K562 (cell line): ENCODE results near the gene HUNK. TPM values are rescaled to one million over a fixed set of nuclear protein-coding genes. Genes with fewer than 3 reads are reported as not detected.

Experiments used
- HDAC3 ChIP-seq: fragments of 450-650 bp; IDR thresholded peaks from 2 replicates; pipeline ENCODE4 v1.6.1; 2018; ENCODE audit warnings: borderline replicate concordance, mild to moderate bottlenecking, moderate library complexity; ENCODE audit not compliant: partially characterized antibody
- SETDB1 ChIP-seq: IDR thresholded peaks from one replicate; pipeline ENCODE4 v1.6.1; 2012; ENCODE audit warnings: low read length, control low read depth, inconsistent platforms
- U2AF2 ChIP-seq: fragments of 200-400 bp; formaldehyde crosslinking; optimal IDR thresholded peaks from 2 replicates; pipeline ENCODE3; 2017; ENCODE audit warnings: low read depth, mild to moderate bottlenecking, low read length
- XRCC4 ChIP-seq: IDR thresholded peaks from one replicate; pipeline ENCODE4 v1.6.1; 2011; ENCODE audit not compliant: insufficient read depth, insufficient read length; ENCODE audit errors: extremely low read depth
- ZBTB8A ChIP-seq: fragments of 450-650 bp; IDR thresholded peaks from 2 replicates; pipeline ENCODE4 v1.6.1; 2018; ENCODE audit warnings: mild to moderate bottlenecking, moderate library complexity; ENCODE audit not compliant: partially characterized antibody
- ZNF174 ChIP-seq: fragments of 250-450 bp; sonication (Bioruptor Pico); IDR thresholded peaks from 2 replicates; pipeline ENCODE4 v1.4.0; 2020; ENCODE audit warnings: mild to moderate bottlenecking
- ZNF282 ChIP-seq: sonication (generic); formaldehyde crosslinking; IDR thresholded peaks from 2 replicates; pipeline ENCODE4 v1.8.1; 2023; ENCODE audit warnings: missing genetic modification reagents
- ZNF644 ChIP-seq: fragments of 200-800 bp; sonication (Bioruptor generic); IDR thresholded peaks from 2 replicates; pipeline ENCODE4 v1.6.1; 2016; ENCODE audit warnings: low read depth, missing genetic modification characterization, missing compliant biosample characterization
- polyA plus RNA-seq, 8 experiments: library from polyadenylated mRNA; depleted of rRNA in 4 of 8; stranded (reverse) in 5 of 8; unstranded in 3 of 8; fragments of >200 nt; fragmentation: Nextera tagmentation in 2 of 8; fragmentation: Illumina TruSeq in 1 of 8; extraction: Ambion mirVana in 2 of 8; extraction: Trizol in 1 of 8; gene quantifications; 2 replicates each; pipeline versions ENCODE4 v1.2.1 to v1.2.3, GENCODE V29; 2011 to 2014; ENCODE audit warnings: inconsistent platforms in 1 of 8, missing spikeins in 1 of 8
- total RNA-seq, 7 experiments: library from RNA; depleted of rRNA in 6 of 7; stranded (reverse); fragments of >200 nt in 6 of 7; fragmentation: Illumina TruSeq in 2 of 7; extraction: Trizol in 2 of 7; gene quantifications; 2 replicates each; pipeline versions ENCODE4 v1.2.1 to v1.2.3, GENCODE V29; 2011 to 2021; ENCODE audit warnings: low replicate concordance in 1 of 7
- TF ChIP-seq, protein P1 (sequence below): fragments of 200-600 bp; sonication (generic); IDR thresholded peaks from one replicate; pipeline ENCODE4 v1.6.1; 2012; ENCODE audit warnings: mild to moderate bottlenecking, low read depth, low read length, inconsistent platforms

The HUNK gene
- total and polyA plus RNA-seq, 9 of the 15 experiments (the other 6 are each of a cell fraction or from before 2014, with no cell fraction given): not detected

DNA sequence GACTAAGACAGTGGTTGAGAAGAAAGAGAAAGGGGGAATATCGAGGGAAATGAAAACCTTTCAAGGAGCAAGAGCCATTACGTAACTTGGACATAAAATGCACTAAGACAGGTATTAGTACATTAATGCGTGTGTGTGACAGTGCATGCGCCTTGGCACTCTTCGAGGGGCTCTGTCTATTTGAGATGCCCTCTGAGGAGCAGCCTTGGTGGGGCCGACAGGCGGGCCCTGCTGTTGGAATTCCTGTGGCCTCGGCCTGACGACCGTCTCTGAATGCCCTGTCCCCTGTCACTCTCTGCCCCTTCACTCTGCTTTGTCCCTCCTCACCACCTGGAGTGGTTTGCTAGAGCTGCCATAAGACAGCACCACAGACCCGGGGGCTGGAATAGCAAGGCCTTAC lies 12.3 kb downstream of the HUNK start (continued):
- TF ChIP-seq, protein P1, sequence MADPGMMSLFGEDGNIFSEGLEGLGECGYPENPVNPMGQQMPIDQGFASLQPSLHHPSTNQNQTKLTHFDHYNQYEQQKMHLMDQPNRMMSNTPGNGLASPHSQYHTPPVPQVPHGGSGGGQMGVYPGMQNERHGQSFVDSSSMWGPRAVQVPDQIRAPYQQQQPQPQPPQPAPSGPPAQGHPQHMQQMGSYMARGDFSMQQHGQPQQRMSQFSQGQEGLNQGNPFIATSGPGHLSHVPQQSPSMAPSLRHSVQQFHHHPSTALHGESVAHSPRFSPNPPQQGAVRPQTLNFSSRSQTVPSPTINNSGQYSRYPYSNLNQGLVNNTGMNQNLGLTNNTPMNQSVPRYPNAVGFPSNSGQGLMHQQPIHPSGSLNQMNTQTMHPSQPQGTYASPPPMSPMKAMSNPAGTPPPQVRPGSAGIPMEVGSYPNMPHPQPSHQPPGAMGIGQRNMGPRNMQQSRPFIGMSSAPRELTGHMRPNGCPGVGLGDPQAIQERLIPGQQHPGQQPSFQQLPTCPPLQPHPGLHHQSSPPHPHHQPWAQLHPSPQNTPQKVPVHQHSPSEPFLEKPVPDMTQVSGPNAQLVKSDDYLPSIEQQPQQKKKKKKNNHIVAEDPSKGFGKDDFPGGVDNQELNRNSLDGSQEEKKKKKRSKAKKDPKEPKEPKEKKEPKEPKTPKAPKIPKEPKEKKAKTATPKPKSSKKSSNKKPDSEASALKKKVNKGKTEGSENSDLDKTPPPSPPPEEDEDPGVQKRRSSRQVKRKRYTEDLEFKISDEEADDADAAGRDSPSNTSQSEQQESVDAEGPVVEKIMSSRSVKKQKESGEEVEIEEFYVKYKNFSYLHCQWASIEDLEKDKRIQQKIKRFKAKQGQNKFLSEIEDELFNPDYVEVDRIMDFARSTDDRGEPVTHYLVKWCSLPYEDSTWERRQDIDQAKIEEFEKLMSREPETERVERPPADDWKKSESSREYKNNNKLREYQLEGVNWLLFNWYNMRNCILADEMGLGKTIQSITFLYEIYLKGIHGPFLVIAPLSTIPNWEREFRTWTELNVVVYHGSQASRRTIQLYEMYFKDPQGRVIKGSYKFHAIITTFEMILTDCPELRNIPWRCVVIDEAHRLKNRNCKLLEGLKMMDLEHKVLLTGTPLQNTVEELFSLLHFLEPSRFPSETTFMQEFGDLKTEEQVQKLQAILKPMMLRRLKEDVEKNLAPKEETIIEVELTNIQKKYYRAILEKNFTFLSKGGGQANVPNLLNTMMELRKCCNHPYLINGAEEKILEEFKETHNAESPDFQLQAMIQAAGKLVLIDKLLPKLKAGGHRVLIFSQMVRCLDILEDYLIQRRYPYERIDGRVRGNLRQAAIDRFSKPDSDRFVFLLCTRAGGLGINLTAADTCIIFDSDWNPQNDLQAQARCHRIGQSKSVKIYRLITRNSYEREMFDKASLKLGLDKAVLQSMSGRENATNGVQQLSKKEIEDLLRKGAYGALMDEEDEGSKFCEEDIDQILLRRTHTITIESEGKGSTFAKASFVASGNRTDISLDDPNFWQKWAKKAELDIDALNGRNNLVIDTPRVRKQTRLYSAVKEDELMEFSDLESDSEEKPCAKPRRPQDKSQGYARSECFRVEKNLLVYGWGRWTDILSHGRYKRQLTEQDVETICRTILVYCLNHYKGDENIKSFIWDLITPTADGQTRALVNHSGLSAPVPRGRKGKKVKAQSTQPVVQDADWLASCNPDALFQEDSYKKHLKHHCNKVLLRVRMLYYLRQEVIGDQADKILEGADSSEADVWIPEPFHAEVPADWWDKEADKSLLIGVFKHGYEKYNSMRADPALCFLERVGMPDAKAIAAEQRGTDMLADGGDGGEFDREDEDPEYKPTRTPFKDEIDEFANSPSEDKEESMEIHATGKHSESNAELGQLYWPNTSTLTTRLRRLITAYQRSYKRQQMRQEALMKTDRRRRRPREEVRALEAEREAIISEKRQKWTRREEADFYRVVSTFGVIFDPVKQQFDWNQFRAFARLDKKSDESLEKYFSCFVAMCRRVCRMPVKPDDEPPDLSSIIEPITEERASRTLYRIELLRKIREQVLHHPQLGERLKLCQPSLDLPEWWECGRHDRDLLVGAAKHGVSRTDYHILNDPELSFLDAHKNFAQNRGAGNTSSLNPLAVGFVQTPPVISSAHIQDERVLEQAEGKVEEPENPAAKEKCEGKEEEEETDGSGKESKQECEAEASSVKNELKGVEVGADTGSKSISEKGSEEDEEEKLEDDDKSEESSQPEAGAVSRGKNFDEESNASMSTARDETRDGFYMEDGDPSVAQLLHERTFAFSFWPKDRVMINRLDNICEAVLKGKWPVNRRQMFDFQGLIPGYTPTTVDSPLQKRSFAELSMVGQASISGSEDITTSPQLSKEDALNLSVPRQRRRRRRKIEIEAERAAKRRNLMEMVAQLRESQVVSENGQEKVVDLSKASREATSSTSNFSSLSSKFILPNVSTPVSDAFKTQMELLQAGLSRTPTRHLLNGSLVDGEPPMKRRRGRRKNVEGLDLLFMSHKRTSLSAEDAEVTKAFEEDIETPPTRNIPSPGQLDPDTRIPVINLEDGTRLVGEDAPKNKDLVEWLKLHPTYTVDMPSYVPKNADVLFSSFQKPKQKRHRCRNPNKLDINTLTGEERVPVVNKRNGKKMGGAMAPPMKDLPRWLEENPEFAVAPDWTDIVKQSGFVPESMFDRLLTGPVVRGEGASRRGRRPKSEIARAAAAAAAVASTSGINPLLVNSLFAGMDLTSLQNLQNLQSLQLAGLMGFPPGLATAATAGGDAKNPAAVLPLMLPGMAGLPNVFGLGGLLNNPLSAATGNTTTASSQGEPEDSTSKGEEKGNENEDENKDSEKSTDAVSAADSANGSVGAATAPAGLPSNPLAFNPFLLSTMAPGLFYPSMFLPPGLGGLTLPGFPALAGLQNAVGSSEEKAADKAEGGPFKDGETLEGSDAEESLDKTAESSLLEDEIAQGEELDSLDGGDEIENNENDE: no peak
- TF ChIP-seq SETDB1: no peak
- TF ChIP-seq U2AF2: no peak
- no peak for TF ChIP-seq ZNF644 (tag)
- no peak for TF ChIP-seq XRCC4
- TF ChIP-seq ZBTB8A: no peak
- TF ChIP-seq ZNF174 (CRISPR knock-in tag): no peak
- no peak for TF ChIP-seq ZNF282 (CRISPR knock-in tag)
- TF ChIP-seq HDAC3: no peak
- TF ChIP-seq, all 486 proteins: peak for 0
